HepG2 (cell line): Measurements from ENCODE around the gene BBLN.

Source experiments
- HNRNPH1 ChIP-seq: fragments of 200-400 bp; formaldehyde crosslinking; optimal IDR thresholded peaks from 2 replicates; pipeline ENCODE3; 2017; ENCODE audit warnings: mild to moderate bottlenecking, low read depth, low read length
- JUND ChIP-seq: sonication (generic); formaldehyde crosslinking; IDR thresholded peaks from 2 replicates; pipeline ENCODE4 v1.8.0; 2022; ENCODE audit warnings: mild to moderate bottlenecking, missing genetic modification reagents
- NFATC3 ChIP-seq: sonication (generic); formaldehyde crosslinking; IDR thresholded peaks from 2 replicates; pipeline ENCODE4 v1.5.1; 2020; ENCODE audit warnings: mild to moderate bottlenecking, missing genetic modification reagents
- TF ChIP-seq, protein P1 (sequence below): sonication (generic); formaldehyde crosslinking; IDR thresholded peaks from 2 replicates; pipeline ENCODE4 v1.5.0; 2020; ENCODE audit warnings: mild to moderate bottlenecking, missing genetic modification reagents, moderate library complexity

DNA sequence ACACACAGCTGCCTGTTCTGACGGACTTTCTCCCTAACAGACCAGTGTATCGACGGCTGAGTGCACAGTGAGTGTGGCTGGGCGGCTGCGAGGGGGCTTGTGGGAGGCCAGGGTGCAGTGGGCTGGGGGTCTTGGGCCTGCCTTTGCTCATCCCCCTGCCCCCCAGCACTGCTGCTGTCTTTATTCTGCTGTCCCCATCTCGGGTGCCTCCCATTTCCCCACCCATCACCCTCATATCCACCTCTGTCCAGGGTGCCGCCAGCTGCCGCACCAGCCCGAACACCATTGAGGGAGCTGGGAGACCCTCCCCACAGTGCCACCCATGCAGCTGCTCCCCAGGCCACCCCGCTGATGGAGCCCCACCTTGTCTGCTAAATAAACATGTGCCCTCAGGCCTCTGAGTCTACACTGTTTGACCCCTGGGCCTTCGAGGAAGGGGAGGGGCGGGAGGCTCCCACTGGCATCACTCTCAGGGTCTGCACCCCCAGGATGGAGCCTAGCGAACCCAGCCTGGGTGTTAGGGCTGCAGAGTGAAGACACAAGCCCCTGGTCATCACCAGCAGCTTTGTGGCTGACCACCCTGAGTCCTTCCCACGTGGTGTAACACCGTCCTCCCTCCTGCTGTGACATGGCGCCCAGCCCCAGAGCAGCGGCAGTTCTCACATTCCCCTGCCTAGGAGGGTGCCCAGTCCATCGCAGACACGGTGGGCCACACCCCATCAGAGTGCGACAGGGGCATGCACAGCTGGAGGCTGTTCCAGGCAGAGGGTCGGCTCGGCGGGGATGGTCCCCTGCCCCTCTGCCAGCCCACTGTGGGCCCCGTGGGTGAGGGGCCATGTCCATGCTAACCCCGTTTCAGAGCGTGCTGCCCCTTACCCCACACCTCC lies 6.8 kb upstream of the BBLN start:
- TF ChIP-seq, protein P1, sequence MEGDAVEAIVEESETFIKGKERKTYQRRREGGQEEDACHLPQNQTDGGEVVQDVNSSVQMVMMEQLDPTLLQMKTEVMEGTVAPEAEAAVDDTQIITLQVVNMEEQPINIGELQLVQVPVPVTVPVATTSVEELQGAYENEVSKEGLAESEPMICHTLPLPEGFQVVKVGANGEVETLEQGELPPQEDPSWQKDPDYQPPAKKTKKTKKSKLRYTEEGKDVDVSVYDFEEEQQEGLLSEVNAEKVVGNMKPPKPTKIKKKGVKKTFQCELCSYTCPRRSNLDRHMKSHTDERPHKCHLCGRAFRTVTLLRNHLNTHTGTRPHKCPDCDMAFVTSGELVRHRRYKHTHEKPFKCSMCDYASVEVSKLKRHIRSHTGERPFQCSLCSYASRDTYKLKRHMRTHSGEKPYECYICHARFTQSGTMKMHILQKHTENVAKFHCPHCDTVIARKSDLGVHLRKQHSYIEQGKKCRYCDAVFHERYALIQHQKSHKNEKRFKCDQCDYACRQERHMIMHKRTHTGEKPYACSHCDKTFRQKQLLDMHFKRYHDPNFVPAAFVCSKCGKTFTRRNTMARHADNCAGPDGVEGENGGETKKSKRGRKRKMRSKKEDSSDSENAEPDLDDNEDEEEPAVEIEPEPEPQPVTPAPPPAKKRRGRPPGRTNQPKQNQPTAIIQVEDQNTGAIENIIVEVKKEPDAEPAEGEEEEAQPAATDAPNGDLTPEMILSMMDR (CRISPR knock-in tag): no peak
- TF ChIP-seq JUND (CRISPR knock-in tag) (no peak), NFATC3 (CRISPR knock-in tag) (no peak), HNRNPH1 (no peak)
